GM10266 (cell line): Measurements from ENCODE around the gene TRAF3.

ENCODE experiments used
- DNase-seq: peaks from one replicate; pipeline ENCODE4 v3.0.0; 2012; ENCODE audit errors: extremely low spot score
- CTCF ChIP-seq: IDR thresholded peaks from 2 replicates; pipeline ENCODE4 v1.5.1; 2012; ENCODE audit warnings: mild to moderate bottlenecking, low read depth; ENCODE audit not compliant: control insufficient read depth, insufficient read depth; ENCODE audit errors: missing control alignments

Gene TRAF3

GRCh38 chr14:102954081-102954789 is 177.0 kb downstream of the TRAF3 start:
- no peak for TF ChIP-seq CTCF
- DNase-seq, result no peak

GRCh38 chr14:102955636-102956408 is 178.6 kb downstream of the TRAF3 start:
- no peak for TF ChIP-seq CTCF
- no peak for DNase-seq

- no peak for DNase-seq
- no peak for TF ChIP-seq CTCF
Measured at GRCh38 chr14:102957222-102957621, 180.0 kb downstream of the TRAF3 start.

- DNase-seq, result no peak
Measured at GRCh38 chr14:102958461-102958860, 181.2 kb downstream of the TRAF3 start.

More at GRCh38 chr14:102958461-102958860, 181.2 kb downstream of the TRAF3 start:
- TF ChIP-seq CTCF, result no peak
